NCI-H82 treated with DMSO at 0.1 percent for 48 hours (cell line): ENCODE data around the gene RND3.

ENCODE experiments used
- DNase-seq: peaks from one replicate; lab custom pipeline; 2025; ENCODE audit not compliant: unreplicated experiment; lab: John Stamatoyannopoulos, UW

Gene RND3

DNA sequence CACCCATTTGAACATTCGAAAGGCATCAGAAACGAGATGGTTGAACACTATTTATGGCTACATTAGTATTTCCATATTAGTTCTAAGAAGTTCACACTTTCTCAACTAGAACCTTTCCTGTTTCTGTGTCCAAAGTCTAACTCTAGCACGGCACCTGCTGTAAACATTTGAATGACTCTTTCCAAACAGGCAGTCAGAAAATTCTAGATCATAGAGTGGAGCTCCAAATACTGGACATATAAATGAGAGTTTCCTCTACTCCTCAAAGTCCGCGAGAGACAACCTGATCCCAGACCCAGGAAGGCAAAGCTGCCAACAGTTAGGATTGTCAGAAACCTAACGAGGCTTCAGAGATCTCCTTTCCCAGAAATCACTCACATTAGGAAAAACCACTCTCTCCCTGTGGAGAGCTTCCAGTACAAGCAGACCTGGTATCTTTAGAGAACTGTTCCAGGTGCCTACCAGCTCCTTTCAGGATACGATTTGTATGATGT lies 10.6 kb downstream of the RND3 start:
- no peak for DNase-seq

DNA sequence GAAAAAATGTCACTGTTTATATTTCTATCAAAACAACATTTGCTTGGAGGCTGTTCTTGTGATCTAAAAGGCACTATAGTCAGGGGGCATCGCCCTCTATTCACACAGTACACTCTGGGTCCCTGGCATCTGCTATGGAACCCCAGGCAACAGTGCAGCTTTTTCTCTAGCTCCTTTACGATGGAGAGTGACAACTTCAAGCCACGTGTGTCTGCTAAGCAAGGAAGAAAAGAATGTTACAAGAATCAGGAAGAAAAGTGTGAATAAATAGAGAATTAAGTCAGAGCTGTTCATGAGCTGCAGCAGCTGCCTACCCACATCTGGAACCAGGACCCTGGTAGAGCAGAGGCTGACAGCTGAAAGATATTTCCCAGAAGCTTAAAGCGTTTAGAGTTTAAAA lies 11.2 kb downstream of the RND3 start:
- DNase-seq, result no peak

DNA sequence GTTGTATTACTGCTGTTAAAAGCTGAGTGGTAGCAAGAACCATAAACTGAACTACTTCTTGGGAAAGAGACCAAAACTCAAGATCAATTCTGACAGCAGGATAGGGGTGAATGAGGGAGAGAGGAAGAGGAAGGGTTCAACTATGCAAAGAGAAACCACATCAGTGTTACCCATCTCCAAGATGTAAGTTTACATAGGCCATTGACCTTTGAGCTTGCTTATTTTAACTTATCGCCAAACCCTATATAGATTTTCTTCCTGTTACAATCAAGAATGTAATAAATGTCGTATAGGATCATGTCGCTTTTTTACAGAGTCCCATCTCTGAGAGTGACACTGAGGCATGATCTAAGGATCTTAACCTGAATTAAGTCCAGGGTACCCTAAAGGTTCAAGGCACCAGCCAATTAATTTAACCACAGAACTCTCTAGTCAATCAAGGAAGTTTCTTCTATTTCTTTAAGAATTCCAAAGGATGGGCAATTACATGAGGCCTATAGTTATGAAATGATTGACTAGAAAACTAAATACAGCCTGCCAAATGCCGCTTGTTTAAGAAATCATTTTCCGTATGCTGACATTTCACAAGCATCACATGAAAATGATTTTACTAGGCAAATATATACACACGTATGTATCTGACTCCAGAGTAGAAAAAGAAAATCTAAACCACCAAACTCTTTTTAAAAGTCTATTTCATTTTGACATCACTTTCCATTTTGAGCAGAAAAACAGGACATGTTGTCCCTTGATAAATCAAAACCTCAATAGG lies 11.8 kb downstream of the RND3 start:
- no peak for DNase-seq

DNA sequence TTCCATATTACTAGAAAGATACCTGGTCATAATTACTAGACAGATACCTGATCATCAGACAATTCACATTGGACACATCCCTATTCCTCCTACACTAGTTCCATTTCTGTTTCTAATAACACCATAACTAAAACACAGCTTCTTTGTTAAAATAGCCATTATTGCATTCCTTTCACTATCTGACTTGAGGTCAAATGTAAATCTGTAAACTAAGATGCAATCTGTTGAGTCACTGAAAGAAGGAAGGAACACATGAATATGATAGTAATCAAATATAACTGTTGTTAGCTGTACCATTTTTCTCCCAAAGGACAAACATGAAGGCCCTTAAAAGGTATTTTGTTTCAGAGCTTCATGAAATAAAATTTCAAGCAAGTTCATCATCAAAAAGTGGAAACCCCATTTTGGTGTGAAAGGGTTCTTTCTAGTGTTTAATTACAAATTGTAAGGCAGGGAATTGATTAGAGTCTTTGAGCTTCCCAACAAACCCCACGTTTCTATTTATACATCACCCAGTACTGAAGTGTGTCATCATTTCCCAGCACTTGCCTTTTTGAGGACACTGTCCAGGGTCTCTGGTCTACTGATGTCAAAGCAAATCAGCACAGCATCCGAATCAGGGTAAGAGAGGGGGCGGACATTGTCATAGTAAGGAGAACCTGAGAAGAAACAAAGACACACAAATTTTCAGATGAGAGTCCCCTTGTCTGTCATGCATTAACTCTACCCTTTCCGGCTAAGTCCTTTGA lies 13.0 kb downstream of the RND3 start:
- no peak for DNase-seq

DNA sequence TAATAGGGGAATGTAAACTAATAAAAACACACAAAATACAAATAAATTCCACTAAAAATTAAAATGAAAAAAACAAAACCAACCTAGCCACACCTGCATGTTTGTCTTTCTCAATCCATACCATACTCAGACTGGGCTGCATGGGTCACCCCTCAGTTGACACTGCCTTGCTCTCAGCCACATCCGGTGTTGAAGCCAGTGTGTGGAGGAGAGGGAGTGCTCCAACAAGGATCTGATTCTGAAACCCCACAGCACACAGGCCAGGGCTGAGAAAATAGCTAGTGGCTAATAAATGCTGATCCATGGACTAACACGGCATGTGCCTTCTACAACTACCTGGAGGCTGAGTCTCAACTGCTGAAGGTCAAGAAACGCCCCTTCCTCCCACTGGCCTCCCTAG lies 13.7 kb downstream of the RND3 start:
- no peak for DNase-seq

DNA sequence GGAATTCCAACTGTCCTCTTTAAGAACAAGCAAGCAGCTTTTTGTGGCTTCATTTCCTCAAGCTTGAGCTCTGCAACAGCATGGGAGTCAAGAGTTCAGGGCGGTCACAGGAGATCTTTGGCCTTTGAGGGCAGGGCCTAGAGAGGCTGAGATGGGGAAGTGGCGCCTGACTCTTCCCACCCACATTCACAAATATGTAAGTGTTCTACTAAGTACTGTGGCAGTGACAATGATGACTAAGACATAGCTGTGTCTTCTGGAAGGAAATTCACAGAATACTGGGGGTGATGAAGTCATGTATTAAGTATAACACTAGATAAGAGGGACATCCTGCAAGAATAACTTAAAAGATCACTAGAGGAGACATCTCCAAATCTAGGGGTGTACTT lies 15.0 kb downstream of the RND3 start:
- no peak for DNase-seq

DNA sequence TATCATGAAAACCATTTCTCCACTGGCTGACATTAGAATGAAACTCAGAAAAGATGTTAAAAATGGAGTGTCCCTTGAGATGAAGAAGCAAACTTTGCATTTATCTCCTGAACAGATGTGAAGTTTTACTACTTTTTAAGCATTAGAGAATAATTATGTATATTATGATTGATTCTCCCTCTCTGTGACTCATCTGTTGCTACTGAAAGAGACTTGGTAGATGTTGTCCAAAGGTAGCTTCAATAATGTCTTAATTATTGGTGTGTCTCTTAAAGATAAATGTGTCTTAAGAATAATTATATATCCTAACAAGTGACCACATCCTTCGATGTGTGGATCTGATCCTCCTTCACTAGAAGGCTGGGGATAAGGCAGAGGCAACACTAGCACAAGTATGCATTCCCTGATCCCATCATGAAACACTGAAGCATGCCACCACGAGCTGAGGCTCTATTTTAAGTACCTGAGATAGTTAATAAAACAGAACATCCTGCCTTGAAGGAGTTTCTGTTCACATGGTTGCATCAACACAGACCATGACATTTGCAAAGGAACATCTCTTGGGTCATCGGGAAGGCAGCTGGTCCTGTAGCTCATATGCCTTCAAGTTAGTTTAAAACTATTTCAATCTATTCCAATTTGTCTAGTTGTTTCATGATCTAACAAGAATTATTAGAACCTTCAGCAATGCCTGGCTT lies 15.5 kb downstream of the RND3 start:
- DNase-seq, result no peak

DNA sequence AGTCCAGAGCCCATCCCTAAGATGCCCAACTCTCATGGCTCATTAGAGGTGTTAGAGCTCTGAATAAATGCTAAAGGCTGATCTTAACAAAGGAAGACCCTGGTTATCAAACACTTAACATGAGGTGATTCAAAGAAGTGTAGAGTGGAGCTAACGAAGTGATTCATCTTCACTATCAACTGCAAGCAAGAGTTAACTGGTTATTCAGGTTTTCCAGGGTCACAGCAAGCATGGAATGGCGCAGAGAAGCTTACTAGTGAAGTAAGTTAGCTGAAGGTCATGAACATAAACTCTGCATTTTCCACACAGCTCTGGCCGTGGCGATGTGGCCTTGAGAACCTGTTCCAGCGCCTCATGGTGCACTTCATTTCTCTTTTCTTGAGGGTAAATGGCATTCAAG lies 17.0 kb downstream of the RND3 start:
- no peak for DNase-seq

DNA sequence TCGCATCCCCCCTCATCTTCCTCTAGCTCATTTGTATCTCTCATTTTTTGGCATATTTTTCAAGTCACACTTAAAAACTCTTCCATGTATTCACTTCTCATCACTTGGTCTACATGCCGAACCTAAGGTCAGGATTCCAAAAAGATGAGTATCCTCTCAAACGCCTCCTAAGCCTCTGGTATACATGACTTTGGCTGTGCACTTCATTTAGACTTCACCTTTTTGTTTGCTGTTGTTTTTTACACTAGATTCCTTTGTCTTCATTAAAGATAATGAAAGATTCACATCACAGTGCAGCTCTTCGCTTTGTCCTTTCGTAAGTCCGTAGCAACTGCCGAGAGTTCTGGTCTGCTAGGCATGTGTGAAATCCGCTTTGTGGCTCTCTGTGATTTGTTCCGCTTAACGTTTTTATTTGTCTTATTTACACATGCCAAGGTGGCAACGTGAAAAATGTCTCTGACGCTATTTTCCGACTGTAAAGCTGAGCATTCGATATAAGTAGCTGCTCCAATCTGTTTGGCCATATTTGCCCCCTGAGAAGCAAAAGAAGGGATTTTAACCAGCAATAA lies 17.7 kb downstream of the RND3 start:
- DNase-seq, result no peak

DNA sequence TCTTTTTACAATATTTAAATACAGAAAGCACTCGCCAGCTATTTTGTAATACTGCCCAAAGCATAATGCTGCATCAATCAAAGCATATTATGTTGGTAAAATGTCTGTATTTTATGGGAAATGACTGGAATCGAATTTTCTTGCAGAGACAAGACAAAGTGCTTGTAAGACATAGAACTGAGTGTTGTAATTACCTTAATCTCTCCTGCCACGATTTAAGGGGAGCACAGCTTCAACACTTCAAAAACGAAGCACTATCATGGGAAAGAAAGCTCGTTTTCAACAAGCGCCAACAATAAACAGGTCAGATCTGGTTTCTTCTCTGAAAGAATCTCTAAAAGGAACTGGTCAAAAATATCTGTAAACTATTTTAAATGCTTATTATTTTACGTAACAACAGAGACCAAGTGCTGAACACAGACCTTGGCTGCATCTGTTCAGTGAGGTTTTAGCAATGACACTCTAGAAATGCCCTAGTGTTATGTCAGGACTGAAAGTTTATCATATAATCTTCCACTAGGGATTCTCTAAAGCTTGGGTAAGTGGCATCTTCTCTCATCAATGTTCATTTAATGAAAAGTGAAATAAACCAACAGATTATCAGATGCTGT lies 19.0 kb downstream of the RND3 start:
- DNase-seq, result no peak

DNA sequence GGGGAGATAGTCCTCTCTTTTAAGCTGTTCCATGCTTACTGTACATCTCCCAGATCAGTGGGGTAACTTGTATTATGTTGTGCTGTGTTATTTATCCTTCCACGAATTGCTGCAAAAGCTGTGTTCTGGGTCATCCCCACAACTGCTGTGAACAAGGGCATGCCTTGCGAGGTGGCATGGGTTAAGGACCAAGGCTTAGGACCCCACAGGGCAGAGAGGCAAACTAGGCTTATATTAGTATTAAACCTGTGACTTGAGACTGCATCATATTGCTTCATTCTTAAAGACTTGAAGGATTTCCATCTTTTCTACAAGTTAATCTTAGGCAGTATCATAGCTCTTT lies 19.9 kb downstream of the RND3 start:
- no peak for DNase-seq

DNA sequence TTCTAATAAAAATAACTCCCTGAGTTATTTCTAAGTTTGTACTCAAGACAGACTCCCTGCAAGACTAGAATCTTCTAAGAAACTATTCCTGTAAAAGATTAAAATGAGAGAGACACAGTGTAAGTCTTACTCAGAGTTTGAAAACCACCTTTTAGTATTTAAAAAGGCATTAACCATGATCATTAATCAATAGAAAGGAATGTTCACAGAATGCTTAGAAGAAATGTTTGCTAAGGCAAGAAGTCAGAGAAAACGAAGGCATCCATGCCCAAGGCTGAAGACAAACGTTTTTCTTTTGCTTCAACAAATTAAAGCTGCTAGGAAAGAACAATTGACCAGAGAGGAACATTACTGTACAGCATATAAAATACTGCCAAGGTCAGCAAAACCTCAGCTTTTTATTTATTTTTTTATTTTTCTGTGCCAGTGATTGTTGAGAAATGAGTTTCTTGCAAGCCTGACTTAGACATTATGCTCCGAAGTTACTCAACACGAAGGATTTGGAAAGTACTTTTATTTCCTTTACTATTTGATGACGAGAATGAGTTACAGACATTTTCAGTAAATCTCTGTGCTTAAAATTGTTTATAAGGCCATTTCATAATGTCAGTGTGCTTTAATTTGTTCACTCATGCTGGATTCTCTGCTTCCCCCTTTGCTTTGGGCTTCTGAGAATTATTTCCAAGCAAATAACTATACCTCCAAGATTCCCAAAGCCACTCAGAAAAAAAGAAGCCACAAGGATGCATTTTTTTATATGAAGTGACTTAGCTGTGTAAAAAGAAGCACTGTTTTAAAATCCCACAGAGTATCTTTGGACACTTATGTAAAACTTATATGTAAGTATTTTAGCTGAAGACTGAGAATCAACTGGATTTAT lies 20.5 kb downstream of the RND3 start:
- no peak for DNase-seq

DNA sequence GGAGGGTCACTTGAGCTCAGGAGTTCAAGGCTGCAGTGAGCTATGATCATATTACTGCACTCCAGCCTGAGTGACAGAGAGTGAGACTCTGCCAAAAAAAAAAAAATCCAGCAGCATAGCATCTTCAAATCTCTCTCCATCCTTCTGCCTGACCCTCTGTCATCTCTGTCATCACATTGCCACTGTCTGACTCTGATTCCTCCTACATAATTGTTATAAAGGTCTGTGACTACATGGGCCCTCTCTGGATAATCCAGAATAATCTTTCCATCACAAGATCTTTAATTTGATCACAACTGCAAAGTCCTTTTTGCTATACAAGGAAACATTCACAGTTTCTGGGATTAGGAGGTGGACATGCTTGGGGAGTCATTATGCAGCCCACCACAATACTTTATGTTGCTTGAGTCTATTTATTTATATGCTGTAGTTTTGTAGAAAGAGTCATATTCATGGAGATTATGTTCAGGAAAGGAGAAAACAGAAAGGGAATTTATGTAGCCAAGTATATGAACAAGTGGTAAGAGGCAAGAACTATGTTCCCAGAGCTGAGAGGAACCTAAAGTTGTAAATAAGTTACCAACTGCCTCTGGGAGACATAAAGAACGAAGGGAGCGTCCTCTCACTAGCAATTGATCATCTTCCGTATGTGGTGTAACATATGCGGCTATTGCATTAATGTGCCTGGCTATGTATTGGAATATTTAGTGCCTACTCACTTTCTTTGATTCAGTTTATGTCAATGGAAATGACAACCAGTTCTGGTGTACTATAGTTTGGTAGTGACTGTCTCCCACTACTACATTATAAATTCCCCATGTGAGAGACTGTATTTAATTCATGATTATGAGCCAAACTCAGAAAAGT lies 21.5 kb downstream of the RND3 start:
- DNase-seq, result no peak

DNA sequence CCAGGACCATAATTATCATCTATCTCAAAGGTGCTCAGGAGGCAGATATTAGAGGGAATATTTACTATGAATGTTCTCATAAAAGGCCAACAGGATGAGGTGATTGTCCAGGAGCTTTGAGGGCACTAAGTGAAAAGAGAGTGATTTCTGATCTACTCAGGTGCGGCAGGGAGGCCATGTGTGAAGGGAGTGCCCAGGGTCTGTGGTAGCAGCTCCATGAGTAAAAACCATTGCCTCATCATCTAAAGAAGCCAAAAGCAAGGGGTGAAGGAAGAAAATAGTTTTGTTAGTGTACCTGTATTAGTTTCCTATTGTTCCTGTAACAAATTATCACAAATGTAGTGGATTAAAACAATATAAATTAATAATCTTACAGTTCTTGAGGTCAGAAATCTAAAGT lies 22.5 kb downstream of the RND3 start:
- DNase-seq, result no peak

DNA sequence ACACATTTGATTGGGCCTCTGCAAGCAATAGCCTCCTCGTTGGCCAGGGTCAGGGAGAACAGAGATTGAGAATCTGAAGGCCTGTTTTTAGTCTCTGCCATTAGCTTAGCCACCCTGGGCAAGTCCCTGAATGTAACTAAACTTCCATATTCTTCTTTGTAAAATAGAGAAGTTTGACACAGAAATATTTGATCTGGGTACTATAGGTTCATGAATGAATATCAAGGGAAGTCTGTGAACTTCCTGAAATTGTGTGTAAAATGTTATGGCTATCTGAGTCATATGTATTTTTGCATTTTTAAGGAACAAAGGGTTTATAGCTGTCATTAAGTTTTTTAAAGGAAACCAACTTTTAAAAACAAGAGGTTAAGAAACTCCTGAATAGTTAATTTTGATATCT lies 23.2 kb downstream of the RND3 start:
- DNase-seq, result no peak

DNA sequence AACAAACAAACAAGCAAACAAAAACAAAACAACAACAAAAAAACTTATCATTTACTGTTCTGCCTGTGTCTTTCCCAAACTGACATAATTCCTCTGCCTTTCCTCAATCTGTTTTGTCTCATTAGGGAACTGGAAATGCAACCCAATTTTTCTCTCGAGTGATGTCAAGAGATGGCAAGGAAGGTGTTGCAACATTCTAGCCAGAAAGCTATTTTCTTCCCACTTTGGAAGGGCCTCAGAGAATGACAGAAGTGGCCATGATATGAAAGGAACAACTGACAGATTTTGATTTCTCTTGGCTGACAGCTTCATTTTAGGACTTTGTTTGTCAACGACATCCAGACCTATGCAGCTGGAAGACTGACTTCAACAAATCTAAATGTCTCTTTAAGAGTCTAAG lies 24.7 kb downstream of the RND3 start:
- no peak for DNase-seq

DNA sequence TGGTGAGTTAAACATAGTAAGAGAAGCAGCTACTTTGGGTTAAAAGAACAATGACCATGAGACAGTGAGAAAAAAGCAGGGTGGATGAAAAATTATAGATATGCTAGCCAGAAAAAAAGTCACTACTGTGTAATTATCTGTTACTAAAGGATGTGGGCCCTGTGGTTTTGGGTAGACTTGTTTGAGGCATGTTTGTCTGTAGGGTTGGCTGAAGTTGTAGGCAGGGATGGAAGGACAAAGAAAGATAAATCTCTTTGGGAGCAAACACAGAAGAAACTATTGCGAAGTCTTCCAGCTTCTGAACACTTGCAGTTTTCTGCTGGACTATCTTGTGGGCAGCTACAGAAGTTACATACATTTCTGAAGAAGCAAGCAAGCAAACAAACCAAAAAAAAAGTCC lies 28.2 kb downstream of the RND3 start:
- no peak for DNase-seq

DNA sequence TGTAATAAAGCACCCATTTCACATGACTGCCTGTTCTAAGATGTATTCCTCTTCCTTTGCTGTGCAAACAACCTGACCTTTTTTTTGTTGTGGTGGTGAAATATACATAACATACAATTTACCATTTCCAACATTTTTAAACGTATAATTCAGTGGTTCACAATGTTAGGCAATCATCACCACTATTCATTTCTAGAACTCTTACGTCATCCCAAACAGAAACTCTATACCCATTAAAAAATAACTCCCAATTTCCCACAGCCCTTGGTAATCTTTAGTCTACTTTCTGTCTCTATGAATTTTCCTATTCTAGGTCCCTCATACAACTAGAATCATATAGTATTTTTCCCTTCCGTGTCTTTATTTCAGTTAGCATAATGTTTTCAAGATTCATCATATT lies 36.7 kb downstream of the RND3 start:
- DNase-seq, result no peak

DNA sequence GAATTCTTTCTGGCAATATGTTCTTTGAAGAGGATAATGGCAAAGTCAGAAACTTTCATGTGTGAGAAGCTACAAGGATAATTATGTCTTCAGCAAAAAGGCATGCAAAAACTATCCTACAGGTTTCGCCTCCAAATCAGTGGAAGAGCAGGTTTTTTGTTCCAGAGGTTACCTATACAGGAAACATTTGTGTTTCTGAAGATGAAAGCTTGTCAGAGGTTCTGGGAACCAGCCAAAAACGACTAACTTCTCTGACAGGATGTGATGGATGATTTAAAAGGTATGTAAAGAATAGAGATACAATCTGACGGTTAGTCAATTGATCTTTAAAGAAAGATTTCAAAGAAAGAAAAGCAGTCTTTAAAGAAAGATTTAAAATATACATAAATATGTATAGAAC lies 37.6 kb downstream of the RND3 start:
- DNase-seq, result no peak
